CD4-positive, alpha-beta T cell (primary cell): ENCODE data around the gene PLCB3. TPM values are rescaled to one million over a fixed set of nuclear protein-coding genes. Genes with fewer than 3 reads are reported as not detected.

Experiments used
- ATAC-seq: fragments of 200-7000 bp; cut with Tn5 transposase; one replicate; pipeline ENCODE4 v1.10.0; 2022; ENCODE audit warnings: mild to moderate bottlenecking; ENCODE audit not compliant: poor library complexity
- CTCF ChIA-PET: fragments of 350-600 bp; sonication (Branson Sonifier 250); formaldehyde crosslinking; loops from one replicate; lab custom pipeline; 2021; ENCODE audit warnings: antibody characterized with exemption, inconsistent platforms; lab: Charles Lee
- POLR2A ChIA-PET: fragments of 350-600 bp; sonication (Branson Sonifier 250); formaldehyde crosslinking; loops from one replicate; lab custom pipeline; 2021; ENCODE audit warnings: antibody characterized with exemption, inconsistent platforms; lab: Charles Lee
- DNase-seq, 14 experiments: peaks; one replicate each; pipeline ENCODE4 v3.0.0-alpha.2; 2013 to 2020; ENCODE audit warnings: mixed read lengths in 2 of 14
- H3K27ac ChIP-seq, 2 donors: one replicate each; pipeline versions ENCODE4 v1.5.1 to v1.7.0; 2013; ENCODE audit warnings: low read length in 2 of 2, low read depth in 1 of 2, mild to moderate bottlenecking in 1 of 2
- H3K27me3 ChIP-seq, 2 experiments: 1 replicate in 1 of 2; 2 replicates in 1 of 2; pipeline versions ENCODE4 v1.6.1 to v1.7.0; 2013; ENCODE audit warnings: low read length in 2 of 2, control low read depth in 1 of 2, mild to moderate bottlenecking in 1 of 2, moderate library complexity in 1 of 2; ENCODE audit not compliant: insufficient read depth in 2 of 2, control insufficient read depth in 1 of 2
- H3K36me3 ChIP-seq: one replicate; pipeline ENCODE4 v1.6.1; 2013; ENCODE audit warnings: low read length, control low read depth; ENCODE audit not compliant: insufficient read depth
- H3K4me1 ChIP-seq: one replicate; pipeline ENCODE4 v1.6.1; 2013; ENCODE audit warnings: low read length, control low read depth; ENCODE audit not compliant: insufficient read depth
- H3K4me3 ChIP-seq: one replicate; pipeline ENCODE4 v1.5.1; 2013; ENCODE audit warnings: mild to moderate bottlenecking, low read length, moderate library complexity
- H3K9me3 ChIP-seq, 2 experiments: 1 replicate in 1 of 2; 2 replicates in 1 of 2; pipeline versions ENCODE4 v1.6.1 to v1.7.0; 2013; ENCODE audit warnings: low read length in 2 of 2, mild to moderate bottlenecking in 2 of 2, control low read depth in 1 of 2, moderate library complexity in 1 of 2; ENCODE audit not compliant: control insufficient read depth in 1 of 2, insufficient read depth in 1 of 2
- H3K27ac Mint-ChIP-seq: one replicate; pipeline ENCODE4 v1.8.0; 2020; ENCODE audit warnings: mixed read lengths
- H3K27me3 Mint-ChIP-seq: one replicate; pipeline ENCODE4 v1.8.0; 2021; ENCODE audit warnings: mixed read lengths
- H3K36me3 Mint-ChIP-seq: one replicate; pipeline ENCODE4 v1.8.0; 2021; ENCODE audit warnings: low read depth, mixed read lengths
- H3K4me1 Mint-ChIP-seq: one replicate; pipeline ENCODE4 v1.8.0; 2021; ENCODE audit warnings: low read depth, mixed read lengths
- H3K4me3 Mint-ChIP-seq: one replicate; pipeline ENCODE4 v1.8.0; 2020; ENCODE audit warnings: mild to moderate bottlenecking, mixed read lengths
- H3K9me3 Mint-ChIP-seq: one replicate; pipeline ENCODE4 v1.8.0; 2020; ENCODE audit warnings: mixed read lengths
- CTCF ChIP-seq: fragments of 200-600 bp; IDR thresholded peaks from one replicate; pipeline ENCODE4 v1.8.0; 2022; ENCODE audit warnings: antibody characterized with exemption, mild to moderate bottlenecking
- intact Hi-C, 2 experiments: fragments of 100-400 bp; cut with DNase I in 1 of 2; cut with micrococcal nuclease in 1 of 2; formaldehyde crosslinking; loops; one replicate each; pipeline versions ENCODE4 v1.15.1 to v1.9.0; 2023 to 2025; cut with DNase I, micrococcal nuclease
- total RNA-seq, 174 experiments: library from RNA in 2 of 174; stranded (reverse) in 2 of 174; gene quantifications; one replicate each; pipeline ENCODE4 v1.2.3 and lab custom pipeline; 2021 to 2026

Gene PLCB3
- total RNA-seq, 2 experiments from 2014 or later, result 2.5 to 2.7 TPM

DNA sequence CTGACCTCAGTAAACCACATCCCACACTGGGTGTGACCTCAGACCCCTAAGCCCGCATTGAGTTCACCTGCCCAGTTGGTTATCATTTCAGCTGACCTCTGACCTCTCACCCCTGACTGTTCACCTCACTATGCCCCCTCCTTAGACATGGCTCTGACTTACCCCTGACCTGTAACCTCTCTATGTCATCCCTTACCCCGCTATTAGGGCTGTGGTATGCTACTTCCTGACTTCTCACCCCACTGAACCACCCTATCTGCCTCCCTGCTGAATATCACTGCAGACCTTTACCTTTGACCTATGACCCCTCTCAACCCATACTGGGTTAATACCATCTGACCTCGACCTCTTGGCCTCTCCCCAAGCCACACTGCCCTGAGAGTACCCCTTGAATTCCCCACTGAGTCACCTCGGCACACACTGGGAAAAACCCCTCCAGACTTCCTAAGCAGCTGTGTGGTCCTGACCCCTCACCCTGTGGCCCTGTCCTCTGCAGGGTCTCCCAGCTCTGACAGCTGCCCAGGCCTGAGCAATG, 8.3 kb downstream of the PLCB3 start:
- Mint-ChIP-seq H3K27ac (no peak overlapping the region), H3K4me3 (no peak overlapping the region), H3K36me3 (peaks cover 13% of the 10 kb centered on the region), H3K9me3 (no peaks in the 10 kb centered on the region), H3K27me3 (no peaks in the 10 kb centered on the region), H3K4me1 (no peaks in the 10 kb centered on the region)
- DNase-seq, result peak in 1 of 14 experiments; percentile 40
- TF ChIP-seq CTCF, result no peak
- Histone ChIP-seq H3K4me1 (peaks cover 7% of the 10 kb centered on the region), H3K27me3 (no peaks in the 10 kb centered on the region), H3K4me3 (no peak overlapping the region), H3K9me3 (no peaks in the 10 kb centered on the region), H3K27ac (no peak overlapping the region), H3K36me3 (peaks cover 24% of the 10 kb centered on the region)
- CTCF ChIA-PET, result no interaction called here
- no peak for ATAC-seq
- POLR2A ChIA-PET, result no interaction called here
- intact Hi-C loops, result loop anchor here in 1 of 2 experiments (10.0 kb wide), 1 partner anchor 395 kb away; no protein-coding TSS in a partner anchor

DNA sequence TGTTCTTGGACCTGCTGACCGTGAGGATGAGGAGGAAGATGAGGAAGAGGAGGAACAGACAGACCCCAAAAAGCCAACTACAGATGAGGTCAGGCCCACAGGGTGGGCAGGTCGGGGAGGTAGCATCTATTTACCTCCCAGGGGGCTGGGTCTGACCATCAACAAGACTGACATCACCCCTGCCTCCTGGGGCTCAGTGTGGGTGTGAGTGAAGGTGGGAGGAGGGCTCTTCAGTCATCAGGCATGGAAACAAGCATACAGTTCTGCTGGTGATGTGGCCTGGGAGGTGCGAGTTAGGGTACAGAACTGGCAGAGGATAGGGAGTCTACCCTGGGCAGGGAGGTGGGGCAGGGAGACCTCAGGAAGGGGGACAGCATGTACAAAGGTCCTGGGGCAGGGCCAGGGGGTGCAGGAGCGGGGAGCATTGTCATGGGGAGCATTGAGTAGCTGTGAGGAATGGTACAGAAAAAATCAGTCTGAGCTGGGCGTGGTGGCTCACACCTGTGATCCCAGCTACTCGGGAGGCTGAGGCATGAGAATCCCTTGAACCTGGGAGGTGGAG, 8.9 kb downstream of the PLCB3 start:
- no peaks in the 10 kb centered on the region for H3K9me3 ChIP-seq
- H3K4me1 Mint-ChIP-seq, result no peaks in the 10 kb centered on the region
- no peak for TF ChIP-seq CTCF
- peaks cover 7% of the 10 kb centered on the region for H3K4me1 ChIP-seq
- H3K27me3 ChIP-seq, result no peaks in the 10 kb centered on the region
- ATAC-seq (no peak), DNase-seq (no peak)
- intact Hi-C loops, result no loop called here
- H3K9me3 Mint-ChIP-seq, result no peaks in the 10 kb centered on the region
- no peak overlapping the region for H3K4me3 ChIP-seq
- ChIA-PET CTCF (no interaction called here), POLR2A (no interaction called here)
- H3K27ac ChIP-seq, result no peak overlapping the region
- peaks cover 24% of the 10 kb centered on the region for H3K36me3 ChIP-seq
- no peaks in the 10 kb centered on the region for H3K27me3 Mint-ChIP-seq
- no peak overlapping the region for H3K27ac Mint-ChIP-seq
- H3K36me3 Mint-ChIP-seq, result peaks cover 13% of the 10 kb centered on the region
- H3K4me3 Mint-ChIP-seq, result no peak overlapping the region

- ATAC-seq (no peak), DNase-seq (no peak)
- Histone ChIP-seq H3K27me3 (no peaks in the 10 kb centered on the region), H3K4me1 (peaks cover 7% of the 10 kb centered on the region), H3K9me3 (no peaks in the 10 kb centered on the region), H3K36me3 (peaks cover 21% of the 10 kb centered on the region), H3K27ac (no peak overlapping the region), H3K4me3 (no peak overlapping the region)
- POLR2A ChIA-PET, result no interaction called here
- Mint-ChIP-seq H3K27ac (no peak overlapping the region), H3K4me3 (no peak overlapping the region), H3K9me3 (no peaks in the 10 kb centered on the region), H3K27me3 (no peaks in the 10 kb centered on the region), H3K4me1 (no peaks in the 10 kb centered on the region), H3K36me3 (peaks cover 13% of the 10 kb centered on the region)
- CTCF ChIA-PET, result interaction anchor here (1.1 kb wide), 1 partner anchor 57 kb away, joined by 4 read pairs; no protein-coding TSS in a partner anchor
- intact Hi-C loops, result no loop called here
- TF ChIP-seq CTCF, result no peak
These were observed 10.3 kb downstream of the PLCB3 start for GRCh38 chr11:64261556-64262080.
